K562 (cell line): ENCODE results near the gene SLC9A2. TPM values are rescaled to one million over a fixed set of nuclear protein-coding genes. Genes with fewer than 3 reads are reported as not detected.

Experiments
- C11orf30 ChIP-seq: fragments of 450-650 bp; IDR thresholded peaks from 2 replicates; pipeline ENCODE4 v1.6.1; 2016; ENCODE audit warnings: low read depth, mild to moderate bottlenecking
- DNMT1 ChIP-seq: fragments of 450-650 bp; IDR thresholded peaks from 2 replicates; pipeline ENCODE4 v1.6.1; 2016; ENCODE audit warnings: antibody characterized with exemption, mild to moderate bottlenecking
- FOXA1 ChIP-seq: fragments of 450-650 bp; IDR thresholded peaks from 2 replicates; pipeline ENCODE4 v1.6.1; 2016; ENCODE audit warnings: mild to moderate bottlenecking, borderline replicate concordance
- KLF16 ChIP-seq: IDR thresholded peaks from 2 replicates; pipeline ENCODE4 v1.6.1; 2016; ENCODE audit warnings: antibody characterized with exemption
- MTF1 ChIP-seq: fragments of 250-450 bp; sonication (Bioruptor Pico); IDR thresholded peaks from 2 replicates; pipeline ENCODE4 v1.9.0; 2021; ENCODE audit warnings: moderate library complexity, mild to moderate bottlenecking, inconsistent platforms, borderline replicate concordance
- MYC ChIP-seq, 2 experiments: fragments of 250-450 bp in 1 of 2; sonication (Bioruptor Pico) in 1 of 2; IDR thresholded peaks; 2 replicates each; pipeline versions ENCODE4 v1.5.1 to v1.6.1; 2012 to 2021; ENCODE audit warnings: low read depth in 2 of 2, borderline replicate concordance in 1 of 2, improper control_type of control experiment in 1 of 2, low read length in 1 of 2, mild to moderate bottlenecking in 1 of 2, moderate library complexity in 1 of 2
- NFE2 ChIP-seq: IDR thresholded peaks from 2 replicates; pipeline ENCODE4 v1.6.1; 2014; ENCODE audit warnings: antibody characterized with exemption, low read depth
- NFE2L1 ChIP-seq: fragments of 450-650 bp; IDR thresholded peaks from 2 replicates; pipeline ENCODE4 v1.6.1; 2016; ENCODE audit warnings: missing genetic modification characterization, low read depth, mild to moderate bottlenecking, missing compliant biosample characterization, moderate library complexity, borderline replicate concordance
- NONO ChIP-seq, 2 experiments: fragments of 200-400 bp in 1 of 2; fragments of 450-650 bp in 1 of 2; formaldehyde crosslinking in 1 of 2; IDR thresholded peaks; 2 replicates each; pipeline ENCODE4 v1.6.1; 2017; ENCODE audit warnings: low read depth in 2 of 2, mild to moderate bottlenecking in 2 of 2, moderate library complexity in 2 of 2, low read length in 1 of 2
- SMAD3 ChIP-seq: fragments of 450-650 bp; formaldehyde crosslinking; conservative IDR thresholded peaks from 2 replicates; pipeline ENCODE4 v1.4.0; 2020; ENCODE audit warnings: mild to moderate bottlenecking
- ZFP1 ChIP-seq: fragments of 450-650 bp; formaldehyde crosslinking; IDR thresholded peaks from 2 replicates; pipeline ENCODE4 v1.4.0; 2020; ENCODE audit warnings: mild to moderate bottlenecking, mixed read lengths
- ZNF408 ChIP-seq: fragments of 250-450 bp; sonication (Bioruptor Pico); IDR thresholded peaks from 2 replicates; pipeline ENCODE4 v1.4.0; 2020; ENCODE audit warnings: low read depth, mild to moderate bottlenecking, moderate library complexity
- ZNF431 ChIP-seq: sonication (generic); formaldehyde crosslinking; IDR thresholded peaks from 2 replicates; pipeline ENCODE4 v1.8.0; 2022; ENCODE audit warnings: mild to moderate bottlenecking, missing genetic modification reagents
- ZNF584 ChIP-seq: fragments of 200-800 bp; sonication (Bioruptor generic); IDR thresholded peaks from 2 replicates; pipeline ENCODE4 v1.6.1; 2016; ENCODE audit warnings: low read depth, mild to moderate bottlenecking, missing genetic modification characterization, missing compliant biosample characterization
- ZNF830 ChIP-seq: fragments of 250-450 bp; sonication (Bioruptor Pico); IDR thresholded peaks from 2 replicates; pipeline ENCODE4 v1.5.0; 2021; ENCODE audit warnings: mild to moderate bottlenecking
- polyA plus RNA-seq, 8 experiments: library from polyadenylated mRNA; depleted of rRNA in 4 of 8; stranded (reverse) in 5 of 8; unstranded in 3 of 8; fragments of >200 nt; fragmentation: Nextera tagmentation in 2 of 8; fragmentation: Illumina TruSeq in 1 of 8; extraction: Ambion mirVana in 2 of 8; extraction: Trizol in 1 of 8; gene quantifications; 2 replicates each; pipeline versions ENCODE4 v1.2.1 to v1.2.3, GENCODE V29; 2011 to 2014; ENCODE audit warnings: inconsistent platforms in 1 of 8, missing spikeins in 1 of 8
- total RNA-seq, 7 experiments: library from RNA; depleted of rRNA in 6 of 7; stranded (reverse); fragments of >200 nt in 6 of 7; fragmentation: Illumina TruSeq in 2 of 7; extraction: Trizol in 2 of 7; gene quantifications; 2 replicates each; pipeline versions ENCODE4 v1.2.1 to v1.2.3, GENCODE V29; 2011 to 2021; ENCODE audit warnings: low replicate concordance in 1 of 7
- TF ChIP-seq, protein P1 (sequence below): sonication (generic); IDR thresholded peaks from 2 replicates; pipeline ENCODE4 v1.6.1; 2016
- TF ChIP-seq, protein P2 (sequence below): fragments of 450-650 bp; IDR thresholded peaks from 2 replicates; pipeline ENCODE4 v1.6.1; 2016; ENCODE audit warnings: antibody characterized with exemption
- TF ChIP-seq, protein P3 (sequence below): fragments of 250-450 bp; sonication (Bioruptor Pico); IDR thresholded peaks from 2 replicates; pipeline ENCODE4 v1.8.0; 2022; ENCODE audit warnings: moderate library complexity, mild to moderate bottlenecking, inconsistent platforms
- TF ChIP-seq, protein P4 (sequence below), 2 experiments: IDR thresholded peaks; 2 replicates each; pipeline ENCODE4 v1.6.1; 2011; ENCODE audit warnings: borderline replicate concordance in 1 of 2, control low read depth in 1 of 2, low read depth in 1 of 2, low read length in 1 of 2, mild to moderate bottlenecking in 1 of 2, mixed read lengths in 1 of 2, moderate library complexity in 1 of 2; ENCODE audit not compliant: insufficient read depth in 1 of 2, insufficient read length in 1 of 2, poor library complexity in 1 of 2, severe bottlenecking in 1 of 2; ENCODE audit errors: extremely low read depth in 1 of 2

Gene SLC9A2
- total and polyA plus RNA-seq, 9 of the 15 experiments (the other 6 are each of a cell fraction or from before 2014, with no cell fraction given): 0.45 to 3.3 (median 1.6) TPM

DNA sequence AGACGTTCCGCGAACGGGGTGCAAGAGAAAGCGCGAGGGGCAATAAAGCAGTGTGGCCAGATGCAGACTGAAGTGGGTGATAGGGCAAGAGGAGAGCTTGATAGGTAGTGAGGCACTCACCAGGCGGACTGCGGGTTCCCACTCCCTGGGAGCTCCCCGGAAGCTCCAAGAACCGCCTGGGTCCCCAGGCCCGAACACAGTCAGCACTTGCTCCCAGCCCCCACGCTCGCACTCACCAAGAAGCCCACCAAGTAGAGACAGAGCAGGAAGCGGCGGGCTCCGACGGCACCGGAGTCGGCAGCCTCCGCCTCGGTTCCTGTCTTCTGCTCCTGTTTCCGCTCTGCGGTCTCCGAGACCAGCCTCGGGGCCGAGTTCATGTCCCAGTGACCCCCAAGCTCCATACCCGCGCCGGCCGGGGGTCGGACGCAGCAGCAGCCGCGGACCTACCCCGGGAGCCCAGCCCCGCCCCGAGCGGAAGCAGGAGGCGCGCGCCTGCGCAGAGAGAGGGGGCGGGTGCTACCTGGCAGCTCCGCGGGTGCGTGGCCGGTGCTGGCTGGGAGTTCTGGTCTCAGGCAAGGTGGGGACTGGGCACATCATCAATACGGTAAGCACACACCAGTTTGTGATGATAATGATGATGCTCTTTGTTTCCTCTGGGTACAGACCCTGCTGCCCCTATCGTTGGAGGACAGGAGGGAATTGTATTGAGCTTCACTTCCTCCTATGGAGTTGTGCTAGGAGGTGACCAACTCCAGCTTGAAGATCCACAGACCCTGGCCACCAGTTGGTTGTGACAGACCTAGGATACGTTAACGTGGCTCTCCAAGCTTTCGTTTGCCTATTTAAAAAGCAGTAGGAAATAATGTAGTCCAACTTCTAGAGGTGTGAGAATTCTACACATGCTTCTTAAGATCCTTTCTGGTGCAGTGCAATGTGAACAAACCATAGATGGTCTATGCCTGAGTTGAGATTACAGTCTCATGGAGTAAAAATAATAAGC is 117.4 kb downstream of the SLC9A2 start (continued):
- TF ChIP-seq, protein P1, sequence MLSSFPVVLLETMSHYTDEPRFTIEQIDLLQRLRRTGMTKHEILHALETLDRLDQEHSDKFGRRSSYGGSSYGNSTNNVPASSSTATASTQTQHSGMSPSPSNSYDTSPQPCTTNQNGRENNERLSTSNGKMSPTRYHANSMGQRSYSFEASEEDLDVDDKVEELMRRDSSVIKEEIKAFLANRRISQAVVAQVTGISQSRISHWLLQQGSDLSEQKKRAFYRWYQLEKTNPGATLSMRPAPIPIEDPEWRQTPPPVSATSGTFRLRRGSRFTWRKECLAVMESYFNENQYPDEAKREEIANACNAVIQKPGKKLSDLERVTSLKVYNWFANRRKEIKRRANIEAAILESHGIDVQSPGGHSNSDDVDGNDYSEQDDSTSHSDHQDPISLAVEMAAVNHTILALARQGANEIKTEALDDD: no peak
- no peak for TF ChIP-seq MTF1 (CRISPR knock-in tag)
- TF ChIP-seq C11orf30: no peak
- no peak for TF ChIP-seq ZNF584 (CRISPR knock-in tag)
- TF ChIP-seq ZNF408: no peak
- TF ChIP-seq ZFP1: no peak
- TF ChIP-seq SMAD3 (CRISPR knock-in tag): no peak
- no peak for TF ChIP-seq DNMT1
- TF ChIP-seq, protein P2, sequence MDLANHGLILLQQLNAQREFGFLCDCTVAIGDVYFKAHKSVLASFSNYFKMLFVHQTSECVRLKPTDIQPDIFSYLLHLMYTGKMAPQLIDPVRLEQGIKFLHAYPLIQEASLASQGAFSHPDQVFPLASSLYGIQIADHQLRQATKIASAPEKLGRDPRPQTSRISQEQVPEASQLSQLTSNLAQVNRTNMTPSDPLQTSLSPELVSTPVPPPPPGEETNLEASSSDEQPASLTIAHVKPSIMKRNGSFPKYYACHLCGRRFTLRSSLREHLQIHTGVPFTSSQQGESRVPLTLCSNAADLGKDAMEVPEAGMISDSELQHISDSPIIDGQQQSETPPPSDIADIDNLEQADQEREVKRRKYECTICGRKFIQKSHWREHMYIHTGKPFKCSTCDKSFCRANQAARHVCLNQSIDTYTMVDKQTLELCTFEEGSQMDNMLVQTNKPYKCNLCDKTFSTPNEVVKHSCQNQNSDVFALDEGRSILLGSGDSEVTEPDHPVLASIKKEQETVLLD: peak; percentile 86
- TF ChIP-seq, protein P3, sequence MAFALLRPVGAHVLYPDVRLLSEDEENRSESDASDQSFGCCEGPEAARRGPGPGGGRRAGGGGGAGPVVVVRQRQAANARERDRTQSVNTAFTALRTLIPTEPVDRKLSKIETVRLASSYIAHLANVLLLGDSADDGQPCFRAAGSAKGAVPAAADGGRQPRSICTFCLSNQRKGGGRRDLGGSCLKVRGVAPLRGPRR: no peak
- TF ChIP-seq, protein P4, sequence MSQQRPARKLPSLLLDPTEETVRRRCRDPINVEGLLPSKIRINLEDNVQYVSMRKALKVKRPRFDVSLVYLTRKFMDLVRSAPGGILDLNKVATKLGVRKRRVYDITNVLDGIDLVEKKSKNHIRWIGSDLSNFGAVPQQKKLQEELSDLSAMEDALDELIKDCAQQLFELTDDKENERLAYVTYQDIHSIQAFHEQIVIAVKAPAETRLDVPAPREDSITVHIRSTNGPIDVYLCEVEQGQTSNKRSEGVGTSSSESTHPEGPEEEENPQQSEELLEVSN (IDR thresholded peaks at IDR 0.05; ENCODE audit: borderline replicate concordance in 1 of 2, extremely low read depth in 1 of 2, insufficient read depth in 1 of 2, insufficient read length in 1 of 2, low read depth in 1 of 2, low read length in 1 of 2, poor library complexity in 1 of 2, severe bottlenecking in 1 of 2): peak in 1 of 2 experiments; percentile 57
- TF ChIP-seq NONO (IDR thresholded peaks at IDR 0.05; ENCODE audit: low read depth in 2 of 2, low read length in 1 of 2): 0 out of 4 replicates have a peak, but pooled peaks of 1 of the 2 experiments have one; percentile 13
- no peak for TF ChIP-seq ZNF431 (CRISPR knock-in tag)
- TF ChIP-seq FOXA1: no peak
- TF ChIP-seq ZNF830 (CRISPR knock-in tag): no peak
- TF ChIP-seq NFE2L1 (tag): no peak
- TF ChIP-seq KLF16: no peak
- no peak for TF ChIP-seq NFE2
- TF ChIP-seq MYC (IDR thresholded peaks at IDR 0.05; ENCODE audit: low read depth, low read length): peak; percentile 48; the same call in 1 of the 2 replicates
- TF ChIP-seq MYC (CRISPR knock-in tag; IDR thresholded peaks at IDR 0.05; ENCODE audit: borderline replicate concordance, low read depth): no peak
